OCI-LY1 (cell line): ENCODE results near the gene GNRH2.

Experiments used
- H2AFZ ChIP-seq: fragments of 200-600 bp; sonication (generic), shearing (Covaris generic); 2 replicates; pipeline ENCODE4 v1.6.0; 2014; ENCODE audit warnings: antibody characterized with exemption, mild to moderate bottlenecking, low read length
- H3F3A ChIP-seq: fragments of 200-600 bp; sonication (generic), shearing (Covaris generic); 2 replicates; pipeline ENCODE4 v1.6.0; 2014; ENCODE audit warnings: mild to moderate bottlenecking, antibody characterized with exemption, low read length, moderate library complexity; ENCODE audit not compliant: insufficient read depth
- H3K27ac ChIP-seq: fragments of 200-600 bp; sonication (generic); 2 replicates; pipeline ENCODE4 v1.5.1; 2014; ENCODE audit warnings: low read length, mixed run types, mild to moderate bottlenecking, low read depth; ENCODE audit not compliant: poor library complexity, severe bottlenecking
- H3K27me3 ChIP-seq: fragments of 200-600 bp; sonication (generic); 2 replicates; pipeline ENCODE4 v1.6.0; 2014; ENCODE audit warnings: antibody characterized with exemption, mild to moderate bottlenecking, low read length, moderate library complexity; ENCODE audit not compliant: insufficient read depth
- H3K36me3 ChIP-seq: fragments of 200-600 bp; sonication (generic); 2 replicates; pipeline ENCODE4 v1.6.1; 2014; ENCODE audit warnings: mild to moderate bottlenecking, antibody characterized with exemption, low read length, moderate library complexity, mixed read lengths; ENCODE audit not compliant: insufficient read depth
- H3K4me1 ChIP-seq: fragments of 200-600 bp; sonication (generic); 2 replicates; pipeline ENCODE4 v1.5.1; 2014; ENCODE audit warnings: mild to moderate bottlenecking, low read length, moderate library complexity; ENCODE audit not compliant: insufficient read depth, severe bottlenecking
- H3K4me2 ChIP-seq: fragments of 200-600 bp; sonication (generic), shearing (Covaris generic); 2 replicates; pipeline ENCODE4 v1.6.1; 2014; ENCODE audit warnings: low read length
- H3K4me3 ChIP-seq: fragments of 200-600 bp; sonication (generic); 2 replicates; pipeline ENCODE4 v1.5.1; 2014; ENCODE audit warnings: low read length, low read depth, mild to moderate bottlenecking, mixed read lengths; ENCODE audit not compliant: poor library complexity, severe bottlenecking
- H3K79me2 ChIP-seq: fragments of 200-600 bp; shearing (Covaris generic); 2 replicates; pipeline ENCODE4 v1.6.1; 2016; ENCODE audit warnings: mixed run types, low read length, mixed read lengths; ENCODE audit not compliant: insufficient read depth
- H3K9ac ChIP-seq: fragments of 200-600 bp; sonication (generic), shearing (Covaris generic); 2 replicates; pipeline ENCODE4 v1.6.1; 2014; ENCODE audit warnings: mild to moderate bottlenecking, low read length, mixed read lengths
- H3K9me2 ChIP-seq: fragments of 200-600 bp; sonication (generic), shearing (Covaris generic); 2 replicates; pipeline ENCODE4 v1.6.1; 2014; ENCODE audit warnings: low read depth, mild to moderate bottlenecking, low read length, mixed read lengths
- H3K9me3 ChIP-seq: fragments of 200-600 bp; shearing (Covaris generic); 2 replicates; pipeline ENCODE4 v1.6.1; 2014; ENCODE audit warnings: low read length, mixed read lengths
- H4K20me1 ChIP-seq: fragments of 200-600 bp; sonication (generic), shearing (Covaris generic); 2 replicates; pipeline ENCODE4 v1.6.0; 2016; ENCODE audit warnings: mild to moderate bottlenecking, low read length; ENCODE audit not compliant: insufficient read depth
- EZH2 ChIP-seq: fragments of 200-600 bp; sonication (generic), shearing (Covaris generic); IDR thresholded peaks from 2 replicates; pipeline ENCODE4 v1.8.0; 2017; ENCODE audit warnings: borderline replicate concordance, mixed run types, mild to moderate bottlenecking, antibody characterized with exemption, low read length, moderate library complexity, mixed read lengths
- TF ChIP-seq, protein P1 (sequence below): fragments of 200-600 bp; sonication (generic), shearing (Covaris generic); IDR thresholded peaks from 2 replicates; pipeline ENCODE4 v1.5.1; 2017; ENCODE audit warnings: mild to moderate bottlenecking, antibody characterized with exemption, low read length, moderate library complexity, mixed read lengths

The GNRH2 gene

DNA sequence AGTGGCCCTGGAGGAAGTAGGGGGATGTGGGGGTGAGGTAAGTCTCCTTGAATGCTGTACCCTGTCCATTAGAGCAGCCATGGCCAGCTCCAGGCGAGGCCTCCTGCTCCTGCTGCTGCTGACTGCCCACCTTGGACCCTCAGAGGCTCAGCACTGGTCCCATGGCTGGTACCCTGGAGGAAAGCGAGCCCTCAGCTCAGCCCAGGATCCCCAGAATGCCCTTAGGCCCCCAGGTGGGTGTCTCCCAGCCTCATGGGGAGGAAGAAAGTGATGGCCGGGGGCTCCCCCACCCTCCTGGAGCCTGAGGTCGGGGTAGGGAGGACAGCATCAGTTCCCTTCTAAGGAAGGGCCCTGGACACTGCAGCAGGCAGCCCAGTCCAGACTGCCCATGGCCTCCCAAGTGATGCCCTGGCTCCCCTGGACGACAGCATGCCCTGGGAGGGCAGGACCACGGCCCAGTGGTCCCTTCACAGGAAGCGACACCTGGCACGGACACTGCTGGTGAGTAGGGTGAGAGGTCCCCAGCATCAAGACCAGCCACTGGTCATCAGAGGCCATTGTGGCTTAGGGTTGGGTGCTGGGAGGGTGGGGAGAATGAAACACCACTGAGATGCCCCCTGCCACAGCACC, 1.0 kb downstream of the GNRH2 start:
- Histone ChIP-seq H3K27ac (no peak overlapping the region), H3K4me2 (no peak overlapping the region)

DNA sequence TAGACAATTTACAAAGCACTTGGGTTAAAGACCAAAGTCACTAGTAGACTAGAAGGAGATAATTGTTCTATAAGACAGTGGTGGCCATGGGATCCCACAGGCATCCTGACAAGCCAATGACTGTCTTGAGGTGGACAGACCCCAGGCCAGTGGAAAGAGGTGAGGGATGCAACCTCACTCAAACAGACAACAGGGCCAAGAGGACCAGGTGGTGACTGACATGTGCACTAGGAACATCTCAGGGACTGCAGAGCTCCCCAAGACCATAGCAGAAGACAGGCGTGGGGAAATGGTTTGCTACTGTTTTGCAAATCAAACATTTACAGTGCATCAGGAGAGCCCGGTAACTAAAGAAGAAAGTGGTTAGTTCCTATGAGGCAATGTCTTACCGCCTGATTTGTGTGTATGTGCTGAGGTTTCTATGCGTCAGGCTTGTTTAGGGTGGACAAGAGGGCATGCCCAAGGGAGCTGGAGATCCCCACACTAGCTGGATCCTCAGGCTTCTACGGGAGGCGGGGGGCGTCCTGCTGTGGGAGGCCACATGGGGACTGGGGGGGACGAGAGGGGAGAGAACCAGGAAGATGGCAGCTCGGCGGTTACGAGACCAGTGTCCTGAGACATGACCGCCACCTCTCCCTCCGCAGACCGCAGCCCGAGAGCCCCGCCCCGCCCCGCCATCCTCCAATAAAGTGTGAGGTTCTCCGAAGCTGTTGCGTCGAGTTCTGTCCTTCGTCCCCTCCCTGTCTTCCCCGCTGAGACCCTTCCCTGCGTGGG, 1.8 kb downstream of the GNRH2 start:
- Histone ChIP-seq H3K27ac (no peak overlapping the region), H2AFZ (no peak overlapping the region)
- TF ChIP-seq, protein P1, sequence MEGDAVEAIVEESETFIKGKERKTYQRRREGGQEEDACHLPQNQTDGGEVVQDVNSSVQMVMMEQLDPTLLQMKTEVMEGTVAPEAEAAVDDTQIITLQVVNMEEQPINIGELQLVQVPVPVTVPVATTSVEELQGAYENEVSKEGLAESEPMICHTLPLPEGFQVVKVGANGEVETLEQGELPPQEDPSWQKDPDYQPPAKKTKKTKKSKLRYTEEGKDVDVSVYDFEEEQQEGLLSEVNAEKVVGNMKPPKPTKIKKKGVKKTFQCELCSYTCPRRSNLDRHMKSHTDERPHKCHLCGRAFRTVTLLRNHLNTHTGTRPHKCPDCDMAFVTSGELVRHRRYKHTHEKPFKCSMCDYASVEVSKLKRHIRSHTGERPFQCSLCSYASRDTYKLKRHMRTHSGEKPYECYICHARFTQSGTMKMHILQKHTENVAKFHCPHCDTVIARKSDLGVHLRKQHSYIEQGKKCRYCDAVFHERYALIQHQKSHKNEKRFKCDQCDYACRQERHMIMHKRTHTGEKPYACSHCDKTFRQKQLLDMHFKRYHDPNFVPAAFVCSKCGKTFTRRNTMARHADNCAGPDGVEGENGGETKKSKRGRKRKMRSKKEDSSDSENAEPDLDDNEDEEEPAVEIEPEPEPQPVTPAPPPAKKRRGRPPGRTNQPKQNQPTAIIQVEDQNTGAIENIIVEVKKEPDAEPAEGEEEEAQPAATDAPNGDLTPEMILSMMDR = no peak
- TF ChIP-seq EZH2 = no peak

More for the DNA sequence above, 1.0 kb downstream of the GNRH2 start:
- H3K9ac ChIP-seq = no peak overlapping the region
- H2AFZ ChIP-seq = no peak overlapping the region
- no peaks in the 10 kb centered on the region for H3K27me3 ChIP-seq
- H3K4me1 ChIP-seq = peaks cover 19% of the 10 kb centered on the region
- no peaks in the 10 kb centered on the region for H4K20me1 ChIP-seq
- H3K36me3 ChIP-seq = peaks cover 27% of the 10 kb centered on the region
- peaks cover 5% of the 10 kb centered on the region; the same call in 1 of the 2 replicates for H3K79me2 ChIP-seq
- H3K9me2 ChIP-seq = no peaks in the 10 kb centered on the region
- no peak overlapping the region for H3K4me3 ChIP-seq
- H3F3A ChIP-seq = no peaks in the 10 kb centered on the region
- no peak for TF ChIP-seq EZH2
- TF ChIP-seq, protein P1 = no peak
- no peaks in the 10 kb centered on the region for H3K9me3 ChIP-seq

DNA sequence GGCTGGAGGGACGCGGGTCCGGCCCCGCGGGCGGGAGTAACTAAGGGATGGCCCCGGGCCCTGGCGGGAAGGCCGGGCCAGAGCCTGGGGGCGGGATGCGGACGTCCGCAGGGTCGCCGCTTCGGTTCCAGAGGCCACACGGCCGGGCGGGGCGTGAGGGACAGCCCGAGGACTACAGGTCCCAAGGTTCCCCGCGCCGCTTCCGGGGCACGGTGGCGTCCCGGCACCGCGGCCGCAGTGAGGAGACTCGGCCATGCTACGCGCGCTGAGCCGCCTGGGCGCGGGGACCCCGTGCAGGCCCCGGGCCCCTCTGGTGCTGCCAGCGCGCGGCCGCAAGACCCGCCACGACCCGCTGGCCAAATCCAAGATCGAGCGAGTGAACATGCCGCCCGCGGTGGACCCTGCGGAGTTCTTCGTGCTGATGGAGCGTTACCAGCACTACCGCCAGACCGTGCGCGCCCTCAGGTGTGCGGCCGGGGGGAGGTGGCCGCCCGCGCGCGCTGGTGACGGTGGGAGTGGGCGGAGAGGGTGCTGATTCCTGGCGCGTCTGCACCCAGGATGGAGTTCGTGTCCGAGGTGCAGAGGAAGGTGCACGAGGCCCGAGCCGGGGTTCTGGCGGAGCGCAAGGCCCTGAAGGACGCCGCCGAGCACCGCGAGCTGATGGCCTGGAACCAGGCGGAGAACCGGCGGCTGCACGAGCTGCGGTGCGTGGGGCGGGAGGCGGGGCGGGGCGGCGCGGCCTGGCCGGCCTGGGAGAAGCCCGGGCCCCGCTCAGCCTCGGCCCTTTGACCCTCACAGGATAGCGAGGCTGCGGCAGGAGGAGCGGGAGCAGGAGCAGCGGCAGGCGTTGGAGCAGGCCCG, 2.6 kb downstream of the GNRH2 start, which contains the start of gene MRPS26:
Gene MRPS26, plus strand, starts transcription at position 237 of the 861 bp plus-strand sequence. Its CDS starts 17 bp downstream, at position 254.
- H3K27me3 ChIP-seq = no peaks in the 10 kb centered on the region
- no peak for TF ChIP-seq EZH2
- TF ChIP-seq, protein P1 = no peak
- peak within 1 kb of the TSS; percentile 86 for H3K4me2 ChIP-seq
- peaks cover 33% of the 10 kb centered on the region for H3K36me3 ChIP-seq
- H3K4me1 ChIP-seq = peaks cover 19% of the 10 kb centered on the region
- no peak within 1 kb of the TSS for H3K27ac ChIP-seq
- no peaks in the 10 kb centered on the region for H3K9me2 ChIP-seq
- H3K9me3 ChIP-seq = no peaks in the 10 kb centered on the region
- peak within 1 kb of the TSS; percentile 73 for H3K9ac ChIP-seq
- peak within 1 kb of the TSS; percentile 81 for H3K4me3 ChIP-seq
- peaks cover 6% of the 10 kb centered on the region for H3F3A ChIP-seq
- H3K79me2 ChIP-seq = peaks cover 5% of the 10 kb centered on the region; the same call in 1 of the 2 replicates
- H2AFZ ChIP-seq = no peak within 1 kb of the TSS
- no peaks in the 10 kb centered on the region for H4K20me1 ChIP-seq

More for the DNA sequence above, 1.8 kb downstream of the GNRH2 start:
- H3K9ac ChIP-seq = peak overlapping the region; percentile 73
- H3F3A ChIP-seq = peaks cover under 1% of the 10 kb centered on the region; the same call in 1 of the 2 replicates
- H3K36me3 ChIP-seq = peaks cover 27% of the 10 kb centered on the region
- H3K4me3 ChIP-seq = peak overlapping the region; percentile 81
- no peaks in the 10 kb centered on the region for H3K9me2 ChIP-seq
- no peaks in the 10 kb centered on the region for H4K20me1 ChIP-seq
- no peaks in the 10 kb centered on the region for H3K27me3 ChIP-seq
- H3K79me2 ChIP-seq = peaks cover 5% of the 10 kb centered on the region; the same call in 1 of the 2 replicates
- no peaks in the 10 kb centered on the region for H3K9me3 ChIP-seq
- H3K4me1 ChIP-seq = peaks cover 19% of the 10 kb centered on the region
- peak overlapping the region; percentile 86 for H3K4me2 ChIP-seq
